Astrocyte of the spinal cord (primary cell): ENCODE measurements around the gene PRM3.

Source experiments
- DNase-seq: peaks from one replicate; pipeline ENCODE4 v3.0.0; 2011; ENCODE audit warnings: low read depth, low spot score
- H3K4me3 ChIP-seq: 2 replicates; pipeline ENCODE4 v1.5.1; 2011; ENCODE audit warnings: low read depth, mild to moderate bottlenecking, low read length, moderate library complexity
- in situ Hi-C: cut with HindIII; loops from 2 replicates; pipeline ENCODE4 v1.10.0; 2017; ENCODE audit warnings: low sequenced_read_pairs
- TF ChIP-seq, protein P1 (sequence below): IDR thresholded peaks from 2 replicates; pipeline ENCODE4 v1.5.1; 2012; ENCODE audit warnings: low read depth, mild to moderate bottlenecking, low read length, inconsistent platforms

Gene PRM3

DNA sequence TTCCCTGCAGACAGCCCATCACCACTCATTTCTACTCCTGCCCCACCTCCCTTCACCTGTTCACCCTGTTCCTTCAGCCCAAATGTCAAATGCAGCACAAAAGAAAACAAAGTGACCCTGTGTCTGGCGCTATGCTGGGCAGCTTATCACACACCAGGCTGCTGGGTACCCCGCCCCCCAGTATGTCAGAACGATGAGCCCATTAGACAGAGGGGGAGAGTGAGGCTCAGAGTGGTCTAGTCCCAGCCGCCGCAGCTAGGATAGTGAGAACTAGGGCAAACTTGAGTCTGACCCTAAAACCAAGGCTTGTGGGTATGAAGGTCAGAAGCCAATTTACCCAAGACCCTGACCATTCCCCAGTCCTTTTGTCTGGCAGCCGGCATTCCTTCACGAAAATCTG, 8.3 kb downstream of the PRM3 start:
- no peak overlapping the region for H3K4me3 ChIP-seq
- in situ Hi-C loops, result no loop called here
- TF ChIP-seq, protein P1, sequence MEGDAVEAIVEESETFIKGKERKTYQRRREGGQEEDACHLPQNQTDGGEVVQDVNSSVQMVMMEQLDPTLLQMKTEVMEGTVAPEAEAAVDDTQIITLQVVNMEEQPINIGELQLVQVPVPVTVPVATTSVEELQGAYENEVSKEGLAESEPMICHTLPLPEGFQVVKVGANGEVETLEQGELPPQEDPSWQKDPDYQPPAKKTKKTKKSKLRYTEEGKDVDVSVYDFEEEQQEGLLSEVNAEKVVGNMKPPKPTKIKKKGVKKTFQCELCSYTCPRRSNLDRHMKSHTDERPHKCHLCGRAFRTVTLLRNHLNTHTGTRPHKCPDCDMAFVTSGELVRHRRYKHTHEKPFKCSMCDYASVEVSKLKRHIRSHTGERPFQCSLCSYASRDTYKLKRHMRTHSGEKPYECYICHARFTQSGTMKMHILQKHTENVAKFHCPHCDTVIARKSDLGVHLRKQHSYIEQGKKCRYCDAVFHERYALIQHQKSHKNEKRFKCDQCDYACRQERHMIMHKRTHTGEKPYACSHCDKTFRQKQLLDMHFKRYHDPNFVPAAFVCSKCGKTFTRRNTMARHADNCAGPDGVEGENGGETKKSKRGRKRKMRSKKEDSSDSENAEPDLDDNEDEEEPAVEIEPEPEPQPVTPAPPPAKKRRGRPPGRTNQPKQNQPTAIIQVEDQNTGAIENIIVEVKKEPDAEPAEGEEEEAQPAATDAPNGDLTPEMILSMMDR, result no peak
- no peak for DNase-seq

DNA sequence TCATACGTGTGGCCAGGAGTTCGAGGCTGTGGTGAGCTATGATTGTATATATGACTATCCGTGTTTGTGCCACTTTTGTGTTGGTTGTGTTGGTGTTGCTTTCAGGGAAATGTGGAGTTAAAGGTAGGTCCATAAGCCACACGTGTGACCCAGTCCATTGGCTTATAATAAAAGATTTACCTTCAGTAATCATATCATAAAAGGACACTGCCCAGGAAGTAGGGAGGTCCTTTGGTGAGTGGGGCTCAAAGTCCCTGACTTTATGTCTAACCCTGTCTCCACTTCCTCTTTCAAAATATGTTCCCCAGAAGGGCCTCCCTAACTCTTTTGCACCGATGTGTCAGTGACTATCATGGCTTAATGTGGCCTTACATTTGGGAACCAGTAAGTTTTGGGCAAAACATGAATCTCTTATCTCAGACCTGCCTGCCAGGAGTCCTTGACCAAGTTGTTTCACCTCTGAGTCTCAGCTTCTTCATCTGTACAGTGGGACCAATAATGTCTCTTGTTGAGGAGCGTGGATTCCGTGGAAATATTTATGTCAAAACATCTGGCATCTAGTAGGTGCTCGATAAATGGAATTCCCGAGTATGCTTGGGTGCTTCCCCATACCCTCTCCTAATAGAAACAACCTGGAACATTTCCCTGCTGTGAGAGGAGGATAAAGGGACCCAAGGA, 9.1 kb downstream of the PRM3 start:
- in situ Hi-C loops, result no loop called here
- no peak overlapping the region for H3K4me3 ChIP-seq
- TF ChIP-seq, protein P1, result no peak
- DNase-seq, result no peak

DNA sequence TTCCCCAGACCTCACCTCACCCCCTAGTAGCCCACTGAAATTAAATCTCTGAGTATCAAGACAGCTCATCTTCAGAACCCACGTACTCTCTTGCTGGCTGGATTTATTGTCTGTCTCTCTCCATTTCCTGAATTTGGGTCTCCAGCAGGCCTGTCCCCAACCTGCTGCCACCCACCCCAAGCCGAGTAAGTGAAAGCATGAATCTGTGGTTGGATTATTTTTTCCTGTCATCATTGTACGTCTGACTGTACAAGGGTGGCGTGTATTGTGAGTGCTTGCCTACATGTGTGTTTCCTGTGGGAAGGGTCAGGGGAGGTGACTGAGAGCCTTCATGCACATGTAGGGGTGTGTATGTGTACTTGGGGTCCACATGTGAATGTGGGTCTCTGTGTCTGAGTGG, 9.7 kb downstream of the PRM3 start:
- H3K4me3 ChIP-seq, result no peak overlapping the region
- in situ Hi-C loops, result no loop called here
- DNase-seq, result no peak
- TF ChIP-seq, protein P1, result no peak

DNA sequence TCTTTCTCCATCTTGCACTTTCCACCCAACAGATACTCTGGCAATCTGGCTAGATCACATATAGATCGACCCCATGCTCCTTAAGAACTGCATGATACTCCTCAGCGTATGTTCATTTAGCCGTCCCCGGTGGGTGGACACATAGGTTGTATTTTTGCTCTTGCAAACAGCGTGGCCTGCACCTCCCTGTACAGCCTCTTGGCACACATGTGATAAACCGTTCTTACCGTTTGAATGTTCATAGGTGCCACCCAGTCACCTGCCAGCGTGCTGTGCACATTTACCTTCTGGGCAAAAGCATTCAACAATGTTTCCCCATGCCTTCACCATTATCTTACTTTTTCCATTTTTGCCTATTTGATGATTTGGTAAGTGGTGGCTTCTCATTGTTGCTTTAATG, 10.5 kb downstream of the PRM3 start:
- no peak overlapping the region for H3K4me3 ChIP-seq
- TF ChIP-seq, protein P1, result no peak
- in situ Hi-C loops, result no loop called here
- no peak for DNase-seq

DNA sequence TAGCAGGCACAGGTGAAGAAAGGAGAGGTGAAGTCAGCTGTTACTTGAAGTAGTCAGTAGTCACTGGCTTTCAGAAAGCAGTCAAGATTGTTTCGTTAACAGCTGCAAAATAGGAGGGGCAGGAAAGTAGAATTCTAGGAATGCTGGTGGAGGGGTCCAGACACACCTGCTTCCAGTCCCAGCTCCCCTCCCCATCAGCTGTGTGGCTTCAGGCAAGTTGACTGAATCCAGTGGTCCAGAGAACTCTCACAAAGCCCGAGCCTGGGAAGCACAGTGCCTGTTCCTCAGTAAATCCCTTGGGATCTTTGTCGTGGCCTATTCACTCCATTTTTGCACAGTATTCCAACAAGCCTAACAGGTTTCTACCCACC, 12.8 kb downstream of the PRM3 start:
- in situ Hi-C loops, result no loop called here
- no peak overlapping the region for H3K4me3 ChIP-seq
- TF ChIP-seq, protein P1, result no peak

DNA sequence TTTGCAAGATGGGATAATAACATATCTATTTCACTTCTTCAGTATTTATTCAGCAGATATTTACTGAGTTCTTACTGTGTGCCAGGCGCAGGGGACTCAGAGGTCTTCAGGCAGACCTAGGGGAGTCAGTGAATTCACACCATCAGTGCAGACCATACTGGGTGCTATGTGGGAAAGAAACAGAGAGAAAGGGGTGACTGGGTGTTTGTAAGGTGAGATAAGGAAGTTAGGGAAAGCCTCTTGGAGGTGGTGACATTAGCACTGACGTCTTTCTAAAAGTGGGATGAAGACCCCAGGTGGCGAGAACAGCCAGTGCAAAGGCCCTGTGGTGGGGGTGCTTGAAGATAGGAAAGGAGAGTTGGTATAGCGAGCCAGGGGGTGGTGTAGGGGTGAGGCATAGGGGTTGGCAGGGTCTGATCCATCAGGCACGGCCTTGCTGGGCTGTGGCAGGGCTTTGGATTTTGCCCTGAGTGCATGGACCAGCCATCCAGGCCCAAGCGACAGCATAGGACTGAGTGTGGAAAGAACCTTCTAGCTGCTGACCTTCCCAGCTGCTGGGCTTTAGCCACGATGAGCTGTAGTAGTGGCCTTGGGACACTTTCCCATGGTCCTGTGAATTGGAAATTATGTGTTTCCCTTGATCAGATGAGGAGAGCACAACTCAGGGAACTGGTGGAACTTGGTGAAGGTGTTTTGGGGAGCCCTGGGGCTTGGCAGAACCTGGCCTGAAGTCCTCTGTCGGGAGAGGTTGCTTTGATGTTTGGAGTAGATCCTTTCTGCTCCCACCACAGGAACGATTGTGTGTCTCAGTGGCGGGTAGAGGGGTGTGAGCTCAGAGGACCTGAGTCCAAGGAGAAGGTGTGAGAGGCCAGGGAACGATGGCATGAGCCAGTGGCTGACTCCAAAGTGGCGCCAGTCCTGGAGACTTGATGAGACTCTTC, 13.5 kb downstream of the PRM3 start:
- in situ Hi-C loops, result no loop called here
- TF ChIP-seq, protein P1, result no peak
- no peak overlapping the region for H3K4me3 ChIP-seq
- DNase-seq, result no peak

More for the DNA sequence above, 12.8 kb downstream of the PRM3 start:
- DNase-seq, result no peak
